Immature natural killer cell (primary cell): ENCODE measurements around the gene HPSE2. TPM values are rescaled to one million over a fixed set of nuclear protein-coding genes. Genes with fewer than 3 reads are reported as not detected.
"Not testable (repeated sequence)": the region's sequence is repeated elsewhere in the genome, so short reads cannot be mapped to it uniquely, and the experiment has no call there.

Experiments
- DNase-seq, 3 donors: peaks; one replicate each; pipeline ENCODE4 v3.0.0; 2022; ENCODE audit warnings: mixed read lengths in 1 of 3
- H3K27ac Mint-ChIP-seq, 6 donors: one replicate each; pipeline ENCODE4 v1.8.0; 2020; ENCODE audit warnings: mixed read lengths in 6 of 6, mild to moderate bottlenecking in 5 of 6, inconsistent platforms in 4 of 6, moderate library complexity in 3 of 6
- H3K27me3 Mint-ChIP-seq, 3 donors: one replicate each; pipeline ENCODE4 v1.8.0; 2020 to 2021; ENCODE audit warnings: low read depth in 3 of 3, mild to moderate bottlenecking in 3 of 3, mixed read lengths in 3 of 3, moderate library complexity in 3 of 3, inconsistent platforms in 1 of 3
- H3K36me3 Mint-ChIP-seq, 3 donors: one replicate each; pipeline ENCODE4 v1.8.0; 2020; ENCODE audit warnings: mixed read lengths in 3 of 3, inconsistent platforms in 2 of 3, mild to moderate bottlenecking in 2 of 3
- H3K4me1 Mint-ChIP-seq, 2 donors: one replicate each; pipeline ENCODE4 v1.8.0; 2020; ENCODE audit warnings: inconsistent platforms in 2 of 2, mild to moderate bottlenecking in 2 of 2, mixed read lengths in 2 of 2, moderate library complexity in 1 of 2
- H3K4me3 Mint-ChIP-seq, 5 donors: one replicate each; pipeline ENCODE4 v1.8.0; 2020; ENCODE audit warnings: mild to moderate bottlenecking in 5 of 5, mixed read lengths in 5 of 5, inconsistent platforms in 3 of 5, moderate library complexity in 3 of 5
- H3K9me3 Mint-ChIP-seq, 6 donors: one replicate each; pipeline ENCODE4 v1.8.0; 2020; ENCODE audit warnings: mild to moderate bottlenecking in 6 of 6, mixed read lengths in 6 of 6, inconsistent platforms in 4 of 6, moderate library complexity in 3 of 6
- polyA plus RNA-seq, 3 donors: library from polyadenylated mRNA; unstranded; fragments of 300-500 nt; fragmentation: Illumina TruSeq; gene quantifications; one replicate each; pipeline ENCODE4 v1.2.3, GENCODE V29; 2021

Gene HPSE2
- polyA plus RNA-seq, 3 donors from 2014 or later, result not detected

DNA sequence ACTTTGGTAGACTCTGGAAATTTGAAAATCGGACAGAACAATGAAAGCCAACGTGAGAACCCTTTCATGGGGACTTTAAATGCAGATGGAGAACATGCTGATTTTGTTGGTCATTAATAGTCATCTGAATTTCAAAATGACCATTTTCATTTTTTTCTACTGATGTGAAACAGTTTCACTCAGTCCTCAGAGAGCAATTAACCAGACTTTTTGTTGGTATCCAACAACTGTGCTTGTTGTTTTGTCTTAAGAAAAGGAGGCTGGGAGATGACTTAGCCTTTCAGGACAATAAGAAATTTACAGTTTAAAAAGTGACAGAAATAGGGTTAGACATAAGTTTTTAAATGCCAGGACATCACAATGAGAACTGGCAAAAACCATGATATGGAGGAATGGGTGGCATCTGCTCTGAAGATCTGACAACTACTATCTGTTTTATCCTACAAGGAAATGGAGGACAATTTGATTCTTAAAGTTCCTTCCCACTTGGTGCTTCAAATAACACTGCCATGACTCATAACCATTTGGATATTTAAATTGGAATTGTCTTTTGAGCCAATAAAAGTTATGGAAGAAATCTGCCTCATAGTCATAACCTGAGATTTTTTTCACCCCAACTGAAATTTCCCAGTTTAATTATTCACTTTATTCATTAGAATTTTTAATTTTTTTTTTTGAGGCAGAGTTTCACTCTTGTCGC lies 701.8 kb downstream of the HPSE2 start:
- Mint-ChIP-seq H3K27ac (no peak overlapping the region), H3K4me1 (no peaks in the 10 kb centered on the region), H3K36me3 (no peaks in the 10 kb centered on the region), H3K9me3 (peaks cover 0 to 2% (median 0%) of the 10 kb centered on the region in 6 donors), H3K4me3 (no peak overlapping the region), H3K27me3 (peaks cover 2 to 12% (median 4%) of the 10 kb centered on the region in 3 donors)
- no peak for DNase-seq

DNA sequence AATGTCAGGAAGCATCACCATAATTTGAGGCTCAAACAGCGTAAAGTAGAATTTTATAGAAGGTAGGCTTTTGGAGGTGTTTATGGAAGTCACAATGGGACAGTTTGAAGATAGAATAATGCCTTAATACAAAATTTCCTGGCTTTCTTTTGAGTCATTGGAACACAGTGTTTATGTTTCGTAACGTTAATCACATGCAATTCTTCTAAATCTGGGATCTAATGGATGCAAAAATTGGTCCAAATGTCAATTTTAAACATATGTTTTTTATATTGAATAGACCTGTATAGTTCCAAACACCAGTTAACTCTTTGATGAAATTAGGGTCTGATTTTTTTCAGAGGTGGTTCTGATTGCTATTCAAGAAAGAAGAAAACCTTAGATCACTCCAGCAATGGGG lies 702.4 kb downstream of the HPSE2 start:
- no peak overlapping the region for H3K4me3 Mint-ChIP-seq
- no peak overlapping the region for H3K27ac Mint-ChIP-seq
- H3K4me1 Mint-ChIP-seq, result no peaks in the 10 kb centered on the region
- peaks cover 0 to 2% (median 0%) of the 10 kb centered on the region in 6 donors for H3K9me3 Mint-ChIP-seq
- no peaks in the 10 kb centered on the region for H3K36me3 Mint-ChIP-seq
- H3K27me3 Mint-ChIP-seq, result peaks cover 2 to 14% (median 7%) of the 10 kb centered on the region in 3 donors
- DNase-seq, result no peak

DNA sequence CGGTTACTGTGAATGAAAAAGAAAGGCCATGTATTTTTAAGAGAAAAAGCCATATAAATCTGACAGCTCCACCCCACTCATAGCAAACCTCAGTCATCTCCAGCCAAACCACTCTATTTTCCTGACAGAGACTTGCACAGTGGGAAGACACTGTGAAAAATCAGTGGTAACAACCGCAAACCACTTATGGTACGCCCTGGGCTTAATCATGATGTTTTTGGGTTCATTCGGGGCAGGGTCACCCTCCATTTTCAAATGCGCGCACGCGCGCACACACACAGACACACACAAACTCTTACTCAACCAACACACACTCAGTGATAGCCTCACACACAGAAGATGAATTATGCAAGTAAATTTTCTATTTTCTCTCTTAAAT lies 706.9 kb downstream of the HPSE2 start:
- Mint-ChIP-seq H3K36me3 (no peaks in the 10 kb centered on the region), H3K27ac (no peak overlapping the region), H3K9me3 (no peaks in the 10 kb centered on the region), H3K27me3 (peaks cover 0 to 9% (median 7%) of the 10 kb centered on the region in 3 donors), H3K4me3 (no peak overlapping the region), H3K4me1 (no peaks in the 10 kb centered on the region)
- DNase-seq, result no peak

DNA sequence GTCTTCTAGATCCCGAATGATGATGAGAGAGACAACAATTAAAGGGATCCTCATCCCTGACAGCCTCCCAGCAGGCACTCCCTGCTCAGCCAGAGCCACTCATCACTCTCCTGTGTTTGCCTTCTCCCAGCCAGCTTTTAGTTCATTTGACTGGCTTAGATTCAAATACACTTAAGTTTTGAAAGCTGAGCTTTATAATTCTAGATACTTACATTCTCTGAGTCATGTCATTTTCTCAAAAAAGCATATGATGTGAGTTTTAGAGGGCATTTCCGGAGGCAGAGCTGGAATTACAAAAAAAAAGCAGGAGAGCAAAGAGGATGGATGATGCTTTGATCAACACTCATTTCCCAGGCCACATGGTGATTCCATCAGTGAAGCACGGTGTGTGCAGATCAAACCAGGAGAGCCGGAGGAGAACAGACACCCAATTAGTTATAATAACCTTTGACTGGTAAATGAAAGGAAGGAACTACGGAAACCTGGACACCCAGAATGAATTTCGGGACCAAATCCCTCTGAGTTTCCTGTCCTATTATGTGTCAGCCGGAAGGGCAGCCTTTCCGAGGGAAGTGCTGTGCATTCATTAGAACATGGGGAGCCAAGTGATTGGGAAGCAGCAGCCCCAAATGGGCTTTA lies 707.4 kb downstream of the HPSE2 start:
- Mint-ChIP-seq H3K27me3 (peaks cover 0 to 9% (median 7%) of the 10 kb centered on the region in 3 donors), H3K36me3 (no peaks in the 10 kb centered on the region), H3K27ac (no peak overlapping the region), H3K4me3 (no peak overlapping the region), H3K9me3 (no peaks in the 10 kb centered on the region), H3K4me1 (no peaks in the 10 kb centered on the region)
- DNase-seq, result no peak

DNA sequence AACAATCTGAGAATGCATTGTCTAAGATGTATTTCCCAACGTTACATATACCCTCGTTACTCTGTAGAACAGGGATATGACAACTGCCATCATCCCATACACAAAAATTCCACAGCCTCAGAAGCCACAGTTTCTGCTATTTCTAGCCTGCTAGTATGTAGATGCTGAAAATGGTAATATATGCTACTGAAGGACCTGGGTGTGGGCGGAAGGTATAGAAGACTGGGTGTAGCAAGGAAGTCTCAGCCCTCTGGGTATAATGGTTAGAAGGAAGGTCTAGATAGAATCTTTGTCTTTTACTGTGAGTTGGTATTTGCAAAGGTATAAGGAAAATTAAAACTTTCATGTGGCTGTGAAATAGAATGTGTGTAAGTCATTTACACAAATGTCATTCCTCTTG lies 709.7 kb downstream of the HPSE2 start:
- no peak for DNase-seq
- no peaks in the 10 kb centered on the region for H3K4me1 Mint-ChIP-seq
- no peaks in the 10 kb centered on the region for H3K36me3 Mint-ChIP-seq
- no peaks in the 10 kb centered on the region for H3K9me3 Mint-ChIP-seq
- peaks cover 0 to 12% (median 7%) of the 10 kb centered on the region in 3 donors for H3K27me3 Mint-ChIP-seq
- no peak overlapping the region for H3K4me3 Mint-ChIP-seq
- H3K27ac Mint-ChIP-seq, result no peak overlapping the region

DNA sequence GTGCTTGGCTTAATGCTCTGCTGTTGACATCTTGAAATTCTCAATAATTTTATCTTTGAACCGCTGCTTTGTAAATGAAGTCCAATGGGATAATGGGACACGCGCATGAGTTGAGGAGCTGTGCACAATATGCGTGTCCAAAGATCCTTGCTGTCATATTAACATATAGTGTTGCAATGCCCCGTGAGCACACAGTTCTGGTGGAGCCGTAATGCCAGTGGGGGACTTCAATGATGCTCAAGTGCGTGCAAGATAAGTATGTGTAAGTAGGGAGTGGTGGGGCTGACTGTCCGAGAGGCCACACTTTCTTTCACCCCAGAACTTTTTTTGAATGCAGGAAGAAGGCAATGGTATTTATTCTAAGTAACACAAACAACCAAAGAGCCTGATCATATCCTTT lies 711.5 kb downstream of the HPSE2 start:
- Mint-ChIP-seq H3K27ac (no peak overlapping the region), H3K27me3 (peaks cover 0 to 16% (median 3%) of the 10 kb centered on the region in 3 donors), H3K36me3 (no peaks in the 10 kb centered on the region), H3K4me1 (no peaks in the 10 kb centered on the region), H3K9me3 (no peaks in the 10 kb centered on the region), H3K4me3 (no peak overlapping the region)
- no peak for DNase-seq

DNA sequence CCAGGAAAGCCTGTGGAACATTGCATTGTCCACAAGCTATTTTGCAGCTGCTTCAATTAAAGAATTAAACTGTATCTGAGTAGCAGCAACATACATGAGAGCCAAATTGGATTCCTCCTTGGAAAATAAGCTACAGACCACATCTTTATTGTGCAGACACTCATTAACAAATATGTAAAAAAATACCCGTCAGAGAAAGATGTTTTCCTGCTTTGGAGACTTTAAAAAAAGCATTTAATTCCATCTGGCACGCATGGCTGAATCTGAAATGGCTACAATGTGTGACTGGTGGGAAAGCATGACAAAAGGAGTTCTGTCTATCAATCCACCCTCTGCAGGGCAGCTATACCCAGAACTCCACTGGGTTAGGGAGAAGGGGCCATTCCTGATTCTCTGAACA lies 715.8 kb downstream of the HPSE2 start:
- H3K9me3 Mint-ChIP-seq, result no peaks in the 10 kb centered on the region
- H3K27me3 Mint-ChIP-seq, result peaks cover 2 to 13% (median 8%) of the 10 kb centered on the region in 3 donors
- H3K36me3 Mint-ChIP-seq, result no peaks in the 10 kb centered on the region
- no peak overlapping the region for H3K4me3 Mint-ChIP-seq
- no peaks in the 10 kb centered on the region for H3K4me1 Mint-ChIP-seq
- no peak overlapping the region for H3K27ac Mint-ChIP-seq
- DNase-seq, result no peak

DNA sequence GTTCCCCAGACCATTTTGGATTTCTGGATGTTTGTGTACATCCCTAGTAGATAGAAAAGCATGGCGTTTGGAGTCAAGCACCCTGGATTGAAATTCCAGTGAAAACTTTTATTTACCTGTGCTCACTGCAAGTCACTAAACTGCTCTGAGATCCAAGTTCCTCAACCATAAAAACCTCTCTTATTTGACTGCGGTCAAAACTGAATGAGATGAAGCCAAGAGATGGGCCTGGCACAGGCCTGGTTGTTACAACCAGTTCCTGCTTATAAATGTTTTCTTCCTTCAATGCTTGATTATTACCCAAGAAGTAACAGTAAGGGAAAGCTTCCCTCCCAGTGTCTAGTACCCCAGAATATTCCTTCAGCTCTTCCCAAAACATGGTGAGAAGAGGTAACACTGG lies 718.0 kb downstream of the HPSE2 start:
- Mint-ChIP-seq H3K4me3 (no peak overlapping the region), H3K36me3 (no peaks in the 10 kb centered on the region), H3K9me3 (peaks cover 0 to 2% (median 0%) of the 10 kb centered on the region in 6 donors), H3K27ac (no peak overlapping the region), H3K4me1 (no peaks in the 10 kb centered on the region), H3K27me3 (peaks cover 2 to 14% (median 10%) of the 10 kb centered on the region in 3 donors)
- no peak for DNase-seq

DNA sequence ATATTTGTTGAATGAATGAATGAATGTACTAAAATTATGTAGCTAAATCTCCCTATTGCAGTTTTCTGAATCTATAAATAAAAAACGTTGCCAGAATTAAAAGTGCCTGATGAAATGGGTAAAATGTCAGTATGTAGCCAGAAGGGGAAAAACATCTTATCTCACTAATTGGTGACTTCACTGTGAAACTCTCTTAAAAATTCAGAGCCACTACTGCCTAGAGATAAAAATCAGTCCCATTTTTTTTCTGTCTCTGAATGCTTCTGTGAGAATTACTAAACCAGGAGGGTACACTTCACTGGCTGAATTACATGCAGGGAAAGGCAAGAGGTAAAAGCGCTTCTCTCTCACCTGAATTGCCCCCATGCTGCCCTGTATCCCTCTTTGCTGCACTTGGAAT lies 719.3 kb downstream of the HPSE2 start:
- H3K4me3 Mint-ChIP-seq, result no peak overlapping the region
- H3K27me3 Mint-ChIP-seq, result peaks cover 2 to 16% (median 6%) of the 10 kb centered on the region in 3 donors
- no peak for DNase-seq
- peaks cover 0 to 3% (median 0%) of the 10 kb centered on the region in 6 donors for H3K9me3 Mint-ChIP-seq
- no peaks in the 10 kb centered on the region for H3K36me3 Mint-ChIP-seq
- no peak overlapping the region for H3K27ac Mint-ChIP-seq
- no peaks in the 10 kb centered on the region for H3K4me1 Mint-ChIP-seq

DNA sequence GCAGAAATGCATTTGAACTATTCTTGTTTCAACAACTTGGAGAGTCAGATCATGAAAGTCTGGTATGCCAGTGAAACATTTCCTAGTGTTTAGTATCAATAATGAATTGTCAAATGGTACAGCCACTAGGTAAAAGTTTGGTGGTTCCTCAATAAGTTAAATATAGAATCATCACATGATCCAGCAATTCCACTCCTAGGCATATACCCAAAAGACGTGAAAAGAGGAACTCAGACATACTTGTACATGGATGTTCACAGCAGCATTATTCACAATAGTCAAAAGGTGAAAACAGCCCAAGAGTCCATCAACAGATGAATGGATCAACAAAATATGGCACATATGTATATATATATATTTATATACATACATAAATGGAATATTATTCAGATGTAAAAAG lies 721.9 kb downstream of the HPSE2 start:
- peaks cover 0 to 3% (median 0%) of the 10 kb centered on the region in 6 donors for H3K9me3 Mint-ChIP-seq
- H3K27ac Mint-ChIP-seq, result no peak overlapping the region
- no peak for DNase-seq
- no peaks in the 10 kb centered on the region for H3K4me1 Mint-ChIP-seq
- no peaks in the 10 kb centered on the region for H3K36me3 Mint-ChIP-seq
- H3K4me3 Mint-ChIP-seq, result no peak overlapping the region
- H3K27me3 Mint-ChIP-seq, result peaks cover 2 to 16% (median 2%) of the 10 kb centered on the region in 3 donors

DNA sequence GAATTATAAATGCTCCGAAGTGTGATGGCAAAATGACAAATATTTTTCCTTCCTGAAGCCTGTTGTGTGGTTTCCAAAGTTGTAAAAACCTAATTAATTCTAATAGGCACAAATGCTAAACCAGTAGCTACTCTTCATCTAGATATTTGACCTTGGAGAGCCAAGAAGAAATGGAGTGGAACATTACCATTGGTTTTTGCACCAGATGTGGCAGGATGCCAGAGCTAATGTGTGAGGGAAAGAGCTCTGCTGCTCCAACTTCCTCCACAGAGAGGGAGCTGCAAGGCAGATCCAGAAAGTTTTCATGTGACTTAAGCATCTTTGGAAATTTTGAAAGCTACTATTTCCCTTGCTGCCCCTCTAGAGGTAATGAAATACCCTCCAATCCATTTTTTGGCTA lies 723.8 kb downstream of the HPSE2 start:
- H3K9me3 Mint-ChIP-seq, result peaks cover 0 to 3% (median 0%) of the 10 kb centered on the region in 6 donors

DNA sequence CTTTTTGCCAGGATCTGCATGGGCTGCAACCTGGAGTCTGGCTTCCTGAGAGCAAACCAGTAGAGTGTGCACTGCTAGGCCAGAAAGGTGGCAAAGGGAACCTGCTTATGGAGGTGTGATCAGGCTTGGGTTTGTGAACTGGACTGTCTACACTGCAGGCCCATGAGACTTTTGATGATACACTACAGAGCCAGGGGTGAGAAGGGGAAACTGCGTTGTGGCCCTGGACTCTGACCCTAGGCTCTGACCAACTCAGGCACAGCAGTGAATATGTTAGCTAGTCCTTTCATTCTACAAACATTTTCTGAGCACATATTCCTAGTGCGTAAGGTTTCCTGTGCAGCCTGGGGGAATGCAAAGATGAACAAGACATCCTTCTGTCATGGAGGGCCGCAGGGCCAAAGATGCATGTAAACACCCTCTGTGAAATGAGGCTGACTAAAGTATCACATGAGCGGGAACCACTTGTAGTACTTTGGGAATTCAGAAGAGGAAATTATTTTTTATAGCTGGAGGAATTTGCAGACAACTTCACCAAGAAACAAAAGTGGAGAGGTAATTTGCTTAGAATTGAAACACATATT lies 725.1 kb downstream of the HPSE2 start:
- H3K27ac Mint-ChIP-seq, result no peak overlapping the region
- peaks cover 0 to 3% (median 0%) of the 10 kb centered on the region in 6 donors for H3K9me3 Mint-ChIP-seq
- no peaks in the 10 kb centered on the region for H3K4me1 Mint-ChIP-seq
- H3K4me3 Mint-ChIP-seq, result no peak overlapping the region
- peaks cover 0 to 15% (median 5%) of the 10 kb centered on the region in 3 donors for H3K27me3 Mint-ChIP-seq
- H3K36me3 Mint-ChIP-seq, result no peaks in the 10 kb centered on the region
- no peak for DNase-seq

More for the DNA sequence above, 723.8 kb downstream of the HPSE2 start:
- Mint-ChIP-seq H3K4me3 (no peak overlapping the region), H3K36me3 (no peaks in the 10 kb centered on the region), H3K27ac (no peak overlapping the region), H3K27me3 (peaks cover 0 to 15% (median 5%) of the 10 kb centered on the region in 3 donors), H3K4me1 (no peaks in the 10 kb centered on the region)
- DNase-seq, result no peak

DNA sequence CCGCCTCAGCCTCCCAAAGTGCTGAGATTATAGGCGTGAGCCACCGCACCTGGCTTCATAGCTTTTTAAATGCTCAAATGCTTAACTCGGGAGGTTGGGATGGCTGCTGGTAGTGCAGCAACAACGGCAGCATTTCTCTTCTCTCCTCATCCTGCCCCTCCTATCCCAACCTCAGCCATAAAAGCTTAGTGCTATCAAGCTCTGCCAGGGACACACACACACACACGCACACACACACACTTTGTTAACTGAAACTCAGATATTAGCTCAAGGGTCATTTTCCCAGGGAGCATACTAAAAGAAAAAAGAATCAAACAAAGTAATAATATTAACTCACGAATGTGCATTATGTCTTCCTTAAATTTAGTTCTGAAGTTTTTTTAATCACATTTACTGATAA lies 725.9 kb downstream of the HPSE2 start:
- H3K4me1 Mint-ChIP-seq, result no peaks in the 10 kb centered on the region
- H3K27ac Mint-ChIP-seq, result no peak overlapping the region
- H3K36me3 Mint-ChIP-seq, result no peaks in the 10 kb centered on the region

DNA sequence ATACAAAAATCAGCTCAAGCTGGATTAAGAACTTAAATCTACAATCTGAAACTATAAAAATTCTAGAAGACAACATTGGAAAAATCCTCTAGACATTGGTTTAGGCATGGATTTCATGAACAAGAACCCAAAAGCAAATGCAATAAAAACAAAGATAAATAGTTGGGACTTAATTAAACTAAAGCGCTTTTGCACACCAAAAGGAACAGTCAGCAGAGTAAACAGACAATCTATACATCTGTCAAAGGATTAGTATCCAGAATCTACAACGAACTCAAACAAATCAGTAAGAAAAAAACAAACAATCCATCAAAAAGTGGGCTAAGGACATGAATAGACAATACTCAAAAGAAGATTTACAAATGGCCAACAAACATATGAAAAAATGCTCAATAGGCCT lies 733.1 kb downstream of the HPSE2 start:
- H3K36me3 Mint-ChIP-seq, H3K27ac Mint-ChIP-seq, H3K4me3 Mint-ChIP-seq, H3K4me1 Mint-ChIP-seq, H3K9me3 Mint-ChIP-seq, DNase-seq: not testable (repeated sequence)
- peaks cover 2 to 19% (median 7%) of the 10 kb centered on the region in 3 donors for H3K27me3 Mint-ChIP-seq

More for the DNA sequence above, 725.9 kb downstream of the HPSE2 start:
- DNase-seq, result no peak
- H3K4me3 Mint-ChIP-seq, result no peak overlapping the region
- peaks cover 0 to 10% (median 5%) of the 10 kb centered on the region in 3 donors for H3K27me3 Mint-ChIP-seq
- peaks cover 0 to 3% (median 0%) of the 10 kb centered on the region in 6 donors for H3K9me3 Mint-ChIP-seq
